ENCODE results near the gene LENG1.
A peak's percentile ranks its signal among the peaks of the same experiment; 100 is the strongest.
"Not testable (repeated sequence)": the region's sequence is repeated elsewhere in the genome, so short reads cannot be mapped to it uniquely, and the experiment has no call there.

LENG1 gene

DNA sequence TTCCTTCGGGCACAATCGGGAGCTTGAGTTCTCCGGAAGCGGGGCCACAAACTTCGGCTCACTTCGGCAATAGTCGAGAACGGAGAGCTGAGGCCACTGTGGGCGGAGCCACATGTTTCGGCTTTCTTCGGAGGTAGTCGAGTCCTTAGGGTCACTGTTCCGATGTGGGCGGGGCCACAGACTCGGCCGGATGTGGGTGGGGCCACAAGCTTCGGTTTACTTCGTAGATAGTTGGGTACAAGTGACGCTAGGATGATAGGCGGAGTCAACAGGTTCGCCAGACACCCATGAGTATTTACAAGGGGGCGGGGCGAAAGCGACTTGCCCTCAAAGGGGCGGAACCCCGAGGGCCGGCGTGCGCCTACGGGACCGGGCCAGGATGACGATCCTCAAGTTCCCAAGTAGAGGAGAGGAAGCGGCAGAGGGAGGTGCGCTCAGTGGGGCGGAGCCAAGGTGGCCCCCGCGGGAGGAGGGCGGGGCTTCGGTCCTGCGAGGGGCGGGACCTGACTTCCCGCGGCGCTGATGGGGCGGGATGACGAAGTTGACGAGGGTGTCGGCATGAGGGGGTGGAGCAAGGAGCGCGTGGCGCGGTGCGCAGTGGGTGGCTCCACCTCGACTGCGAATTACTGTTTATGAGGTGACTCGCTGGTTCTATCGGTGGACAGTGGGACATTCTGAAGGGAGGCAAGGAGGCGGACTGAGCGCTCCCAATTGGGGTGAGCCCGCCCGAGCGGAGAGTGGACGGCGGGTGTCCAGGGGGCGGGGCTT lies 30.4 kb upstream of the LENG1 start:
- peak; percentile 100 for DNase-seq

DNA sequence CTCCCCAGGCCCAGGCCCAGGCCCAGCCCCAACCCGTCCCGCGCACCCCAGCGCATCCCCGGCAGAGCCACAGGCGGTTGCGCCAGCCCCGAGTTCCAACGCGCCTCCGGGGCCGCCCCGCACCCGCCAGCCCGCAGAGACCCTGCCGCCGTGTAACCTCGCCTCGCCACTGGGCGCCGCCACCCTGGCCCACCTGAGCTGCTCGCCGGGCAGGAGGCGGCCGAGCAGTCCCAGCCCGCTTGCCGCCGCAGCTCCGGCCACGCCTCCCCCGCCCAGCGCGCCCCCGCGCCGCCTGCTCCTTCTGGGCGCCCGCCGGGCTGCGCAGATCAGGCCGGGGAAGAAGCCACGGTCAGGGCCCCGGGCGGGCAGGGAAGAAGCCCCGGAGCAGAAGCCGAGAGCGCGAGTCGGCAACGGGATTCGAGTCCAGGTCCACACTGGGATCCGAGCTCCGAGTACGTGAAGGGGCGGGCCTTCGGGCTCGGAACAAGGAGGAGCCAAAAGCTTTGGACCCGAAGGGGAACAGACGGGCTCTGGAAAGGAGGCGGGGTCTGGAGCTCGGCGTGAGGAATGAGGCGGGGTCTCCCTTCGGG lies 29.7 kb upstream of the LENG1 start, which contains the start of gene MBOAT7:
MBOAT7 (minus strand) TSS at position 436 of the 590 bp plus-strand sequence. CDS start 1,072 bp downstream, outside the sequence.
- no peak for DNase-seq

DNA sequence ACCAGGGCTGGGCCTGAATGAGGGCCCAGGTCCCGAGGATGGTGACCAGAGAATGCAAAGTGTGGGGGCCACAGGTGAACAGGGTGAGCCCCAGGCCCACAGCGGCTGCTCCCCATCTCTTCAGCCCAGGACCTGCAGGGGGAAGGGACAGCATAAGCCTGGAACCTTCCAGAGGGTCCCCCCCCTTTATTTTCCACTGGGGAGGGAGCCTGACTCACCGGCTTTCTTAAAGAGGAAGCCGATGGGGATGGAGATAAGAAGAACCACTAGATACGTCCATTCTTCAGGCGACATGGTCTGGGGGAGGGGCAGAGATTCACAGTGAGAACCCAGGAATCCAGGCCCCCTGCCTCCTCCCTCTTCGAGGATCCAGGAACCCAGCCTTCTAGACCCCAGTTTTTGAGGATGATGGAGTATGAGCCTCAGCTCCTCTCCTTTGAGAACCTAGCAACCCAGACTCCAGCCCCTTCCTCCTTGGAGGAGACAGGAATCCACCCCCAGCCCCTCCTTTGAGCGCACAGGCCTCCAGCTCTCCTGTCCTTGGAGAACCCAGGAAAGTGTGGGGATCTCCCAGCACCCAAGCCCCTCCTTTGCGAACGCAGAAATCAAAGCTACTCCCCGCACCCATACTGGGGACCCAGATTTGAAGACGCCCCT lies 28.8 kb upstream of the LENG1 start:
- peak in 1 of 2 donors; percentile 15 for DNase-seq

DNA sequence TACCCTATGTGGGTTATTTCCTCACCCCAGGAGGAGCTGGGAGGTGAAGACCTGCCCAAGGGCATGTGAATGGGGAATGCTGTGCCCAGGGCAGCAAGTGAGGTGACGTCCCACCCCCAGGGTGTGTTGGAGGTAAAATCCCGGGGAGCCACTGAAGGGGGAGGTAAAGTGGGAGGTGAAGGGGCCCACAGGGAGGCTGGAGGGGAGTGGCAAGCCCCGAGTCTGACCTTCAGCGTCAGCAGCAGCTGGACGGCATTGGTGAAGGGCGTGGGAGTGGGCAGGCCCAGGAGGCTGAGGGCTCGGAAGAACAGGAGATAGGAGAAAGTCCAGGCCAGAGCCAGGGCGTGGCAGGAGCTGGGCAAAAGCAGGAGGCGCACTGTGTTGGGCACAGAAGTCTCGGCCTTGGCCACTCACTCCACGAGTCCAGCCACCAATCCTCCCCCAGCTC lies 27.4 kb upstream of the LENG1 start:
- DNase-seq, result no peak

DNA sequence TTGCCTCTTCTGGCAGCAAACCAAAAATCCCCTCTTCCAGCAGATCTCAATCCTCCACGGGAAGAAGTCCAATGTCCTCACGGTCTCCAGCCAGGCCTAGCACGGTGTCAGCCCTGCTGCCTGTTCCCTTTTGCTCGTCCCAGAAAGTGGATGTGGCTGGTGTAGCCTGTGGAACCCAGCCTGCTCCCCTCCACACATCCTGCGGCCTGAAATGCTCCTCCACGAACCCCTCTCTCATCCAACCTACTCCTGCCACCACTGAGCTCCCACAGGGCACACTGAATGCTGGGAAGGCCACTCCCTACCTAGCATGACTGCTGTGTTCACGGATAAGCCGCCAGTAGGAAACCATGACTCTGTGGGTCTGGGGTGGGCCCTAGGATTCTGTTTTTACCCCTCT lies 26.8 kb upstream of the LENG1 start:
- no peak for DNase-seq

DNA sequence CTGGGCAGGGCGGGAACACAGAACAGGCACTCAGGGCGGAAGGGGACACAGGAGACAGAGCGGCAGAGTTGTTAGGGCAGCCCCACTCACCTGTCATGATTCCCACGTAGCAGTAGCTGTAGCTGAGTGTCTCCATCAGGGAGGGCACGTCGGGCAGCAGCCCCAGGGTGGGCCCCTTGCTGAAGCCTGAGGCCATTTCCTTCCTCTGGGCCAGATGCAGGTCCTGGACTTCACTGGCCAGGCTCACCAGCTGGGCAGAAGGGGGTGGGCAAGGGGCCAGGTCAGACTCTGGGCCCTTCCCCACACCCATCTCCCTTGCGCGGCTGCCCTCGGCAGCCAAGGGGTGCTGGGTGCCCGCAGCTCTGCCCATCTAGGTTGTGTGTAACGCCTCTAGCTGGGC lies 23.9 kb upstream of the LENG1 start:
- no peak for DNase-seq

DNA sequence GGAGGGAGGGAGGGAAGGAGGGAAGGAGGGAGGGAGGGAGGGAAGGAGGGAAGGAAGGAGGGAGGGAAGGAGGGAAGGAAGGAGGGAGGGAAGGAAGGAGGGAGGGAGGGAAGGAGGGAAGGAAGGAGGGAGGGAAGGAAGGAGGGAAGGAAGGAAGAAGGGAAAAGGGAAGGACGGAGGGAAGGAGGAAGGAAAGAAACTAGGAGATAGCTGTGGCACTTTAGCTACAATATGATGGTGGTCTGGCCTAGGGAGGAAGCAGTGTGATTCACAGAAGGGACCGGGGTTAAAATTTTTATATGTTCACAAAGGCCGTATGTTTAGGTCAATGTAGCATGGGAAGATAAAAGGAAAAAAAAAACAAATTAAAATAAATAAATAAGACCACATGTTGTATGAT lies 22.4 kb upstream of the LENG1 start:
- DNase-seq, result not testable (repeated sequence)

DNA sequence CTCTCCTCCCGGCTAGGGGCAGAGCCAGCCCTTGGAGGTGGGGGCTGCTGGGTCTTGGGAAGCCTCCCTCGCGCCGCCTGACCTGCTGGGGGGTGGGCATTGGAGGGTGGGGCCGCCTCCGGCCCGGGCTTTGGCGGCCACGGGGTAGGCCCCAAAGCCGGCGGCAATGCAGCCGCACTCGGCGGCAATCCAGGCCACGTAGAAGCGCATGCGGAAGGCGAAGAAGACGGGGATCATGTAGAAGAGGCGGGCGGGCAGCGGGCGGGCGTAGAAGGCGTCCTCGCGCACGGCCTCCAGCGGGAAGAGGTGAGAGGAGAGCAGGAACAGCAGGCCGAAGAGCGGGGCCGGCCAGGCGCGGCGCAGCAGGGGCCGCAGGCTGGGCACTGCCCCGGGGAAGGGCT lies 21.2 kb upstream of the LENG1 start:
- DNase-seq, result no peak

- DNase-seq, result peak; percentile 29 to 33
Measured at GRCh38 chr19:54179921-54180461, 20.5 kb upstream of the LENG1 start.

GRCh38 chr19:54179262-54179852 lies 19.8 kb upstream of the LENG1 start:
- DNase-seq, result no peak

GRCh38 chr19:54178581-54179261 lies 19.2 kb upstream of the LENG1 start:
- DNase-seq, result no peak

DNA sequence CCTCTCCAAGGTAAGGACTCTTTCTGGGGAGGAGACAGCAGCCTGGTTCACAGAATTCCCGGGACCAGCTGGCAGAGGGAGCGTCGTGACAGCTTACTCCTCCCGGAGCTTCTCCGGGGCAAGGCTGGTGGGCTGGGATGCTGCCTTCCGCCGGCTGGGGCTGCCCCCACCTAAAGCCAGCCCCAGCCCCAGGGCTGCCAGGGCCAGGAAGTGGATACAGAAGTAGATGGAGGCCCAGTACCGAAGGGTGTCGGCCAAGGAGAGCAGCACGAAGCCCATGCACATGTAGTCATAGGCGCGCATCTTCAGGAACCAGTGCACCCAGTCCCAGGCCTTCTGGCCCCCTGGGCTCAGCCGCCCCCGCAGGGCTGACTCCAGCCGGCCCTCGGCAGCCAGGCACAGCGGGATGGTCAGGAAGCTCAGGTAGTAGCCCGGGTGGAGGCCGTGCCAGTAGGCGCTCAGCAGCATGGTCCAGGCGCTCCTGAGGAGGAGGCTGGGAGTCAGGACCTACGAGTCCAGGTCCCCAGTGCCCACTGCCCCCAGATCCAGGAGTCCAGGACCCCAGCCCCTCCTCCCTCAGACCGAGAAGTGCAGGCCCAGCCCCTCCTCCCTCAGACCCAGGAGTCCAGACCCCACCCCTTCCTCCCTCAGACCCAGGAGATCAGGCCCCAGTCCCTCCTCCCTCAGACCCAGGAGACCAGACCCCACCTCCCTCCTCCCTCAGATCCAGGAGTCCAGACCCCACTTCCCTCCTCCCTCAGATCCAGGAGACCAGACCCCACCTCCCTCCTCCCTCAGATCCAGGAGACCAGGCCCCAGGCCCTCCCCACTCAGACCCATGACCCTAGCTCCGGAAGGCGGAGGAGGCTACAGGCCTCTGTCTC lies 14.7 kb upstream of the LENG1 start:
- DNase-seq, result no peak

DNA sequence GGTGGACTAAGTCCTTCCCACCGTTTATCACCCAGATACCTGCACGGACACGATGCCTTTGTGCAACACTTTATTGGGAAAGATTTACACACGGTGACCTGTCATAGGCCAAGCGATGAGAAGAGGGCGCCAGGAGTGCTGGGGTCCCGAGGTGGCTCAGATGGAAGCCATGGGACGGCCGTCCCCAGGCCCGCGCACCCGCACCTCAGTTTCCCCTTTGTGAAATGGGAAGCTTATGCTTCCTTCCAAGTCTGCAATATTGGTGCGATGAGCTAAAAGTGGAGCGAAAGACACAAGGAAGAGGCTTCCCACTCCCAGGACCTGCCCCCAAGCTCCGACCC lies 13.8 kb upstream of the LENG1 start:
- no peak for DNase-seq

GRCh38 chr19:54172471-54173358 lies 13.2 kb upstream of the LENG1 start, which contains the start of gene TMC4:
Gene TMC4 (minus strand): TSS chr19:54173160. CDS start chr19:54173117, 43 bp downstream.
- no peak for DNase-seq

GRCh38 chr19:54171736-54172431 lies 12.4 kb upstream of the LENG1 start:
- not testable (repeated sequence) for DNase-seq

DNA sequence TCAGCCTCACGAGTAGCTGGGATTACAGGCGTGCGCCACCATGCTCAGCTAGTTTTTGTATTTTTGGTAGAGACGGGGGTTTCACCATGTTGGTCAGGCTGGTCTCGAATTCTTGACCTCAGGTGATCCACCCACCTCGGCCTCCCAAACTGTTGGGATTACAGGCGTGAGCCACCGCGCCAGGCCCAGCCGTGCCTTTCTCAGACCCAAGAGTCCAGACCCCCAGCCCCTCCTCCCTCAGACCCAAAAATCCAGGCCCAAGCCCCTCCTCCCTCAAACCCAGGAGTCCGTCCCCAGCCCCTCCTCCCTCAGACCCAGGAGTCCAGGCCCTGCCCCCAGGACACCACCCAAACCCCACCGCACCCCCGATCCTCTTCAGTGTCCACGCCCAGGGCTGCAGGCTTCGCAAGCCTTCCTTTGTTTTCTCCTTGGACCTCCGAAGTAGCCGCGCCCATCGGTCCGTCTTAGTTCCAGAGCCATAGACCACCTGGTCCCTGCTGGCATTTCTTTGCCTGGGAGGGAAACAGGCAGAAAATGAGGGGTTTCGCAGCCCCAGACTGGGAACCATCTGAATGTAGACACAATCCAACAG lies 9.7 kb upstream of the LENG1 start:
- DNase-seq, result no peak

DNA sequence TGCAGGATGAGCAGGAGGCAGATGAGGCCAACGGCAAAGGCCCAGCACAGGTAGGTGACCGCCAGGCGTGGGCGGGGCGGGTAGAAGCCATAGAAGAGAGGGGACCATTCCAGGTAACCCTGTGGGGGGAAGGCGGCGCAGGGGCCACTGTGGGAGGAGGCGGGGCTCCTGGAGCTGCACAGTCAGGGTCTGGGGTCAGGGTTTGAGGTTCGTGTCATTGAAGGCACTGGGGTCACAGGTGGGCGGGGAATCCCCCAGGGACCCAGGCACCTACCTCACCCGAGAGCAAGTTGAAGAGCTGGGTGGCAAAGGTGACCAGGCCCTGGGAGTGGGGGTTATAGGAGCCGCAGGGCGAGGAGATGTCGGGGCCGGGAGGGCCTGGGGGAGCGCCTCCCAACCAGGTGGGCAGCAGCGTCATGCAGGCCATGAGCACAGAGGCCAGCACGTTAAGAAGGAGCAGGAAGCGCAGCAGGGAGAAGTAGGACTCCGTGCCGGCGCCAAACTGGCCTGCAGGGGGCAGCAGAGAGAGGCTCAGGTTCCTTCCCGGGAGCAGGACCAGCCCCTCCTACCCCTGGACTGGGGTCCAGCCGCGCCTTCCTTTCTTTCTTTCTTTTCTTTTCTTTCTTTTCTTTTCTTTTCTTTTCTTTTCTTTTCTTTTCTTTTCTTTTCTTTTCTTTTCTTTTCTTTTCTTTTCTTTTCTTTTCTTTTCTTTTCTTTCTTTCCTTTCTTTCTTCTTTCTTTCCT lies 8.8 kb upstream of the LENG1 start:
- DNase-seq, result peak; percentile 92 to 93

- no peak for DNase-seq
Measured at GRCh38 chr19:54165222-54165621, 5.7 kb upstream of the LENG1 start.

Data from inflammatory macrophage (primary cell).